Stimulated activated naive CD8-positive, alpha-beta T cell treated with anti-CD3 and anti-CD28 coated beads, Interleukin-15, amount 100 ng/mL, for 72 hours (primary cell): Measurements from ENCODE around the gene MMS19.
"Not testable (repeated sequence)": the region's sequence is repeated elsewhere in the genome, so short reads cannot be mapped to it uniquely, and the experiment has no call there.

Experiments
- ATAC-seq: fragments of 150-1000 bp; cut with Tn5 transposase; 2 replicates; pipeline ENCODE4 v1.10.0; 2021; ENCODE audit warnings: mild to moderate bottlenecking, moderate library complexity
- DNase-seq, 2 donors: peaks; one replicate each; pipeline ENCODE4 v3.0.0; 2021 to 2022
- H3K27ac Mint-ChIP-seq, 2 donors: one replicate each; pipeline ENCODE4 v1.8.0; 2022; ENCODE audit warnings: mild to moderate bottlenecking in 2 of 2, mixed read lengths in 2 of 2, moderate library complexity in 2 of 2
- H3K27me3 Mint-ChIP-seq: one replicate; pipeline ENCODE4 v1.8.0; 2022; ENCODE audit warnings: mixed read lengths
- H3K4me1 Mint-ChIP-seq: one replicate; pipeline ENCODE4 v1.8.0; 2022; ENCODE audit warnings: mild to moderate bottlenecking, mixed read lengths
- H3K4me3 Mint-ChIP-seq, 2 donors: one replicate each; pipeline ENCODE4 v1.8.0; 2022; ENCODE audit warnings: mild to moderate bottlenecking in 2 of 2, mixed read lengths in 2 of 2, moderate library complexity in 1 of 2
- H3K9me3 Mint-ChIP-seq, 2 donors: one replicate each; pipeline ENCODE4 v1.8.0; 2022; ENCODE audit warnings: mixed read lengths in 2 of 2

Gene MMS19

DNA sequence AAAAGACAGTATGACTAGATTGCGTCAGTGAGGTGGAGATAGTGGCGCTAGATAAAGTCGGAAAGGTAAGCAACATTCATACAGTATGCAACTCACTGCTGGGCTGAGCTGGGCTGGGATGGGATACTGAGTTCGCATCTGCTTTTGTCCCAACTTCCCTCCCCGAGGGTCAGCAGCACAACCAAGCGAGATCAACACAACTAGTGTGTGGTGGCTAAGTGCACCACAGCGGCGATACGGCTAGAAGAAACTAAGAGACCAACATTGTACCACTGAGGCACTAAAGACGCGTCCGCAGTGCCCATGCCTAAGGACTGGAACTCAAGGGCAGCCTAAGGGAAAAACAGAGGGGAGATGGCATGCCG lies 52.9 kb downstream of the MMS19 start:
- peak overlapping the region; percentile 98 to 99 for H3K4me3 Mint-ChIP-seq
- DNase-seq (no peak), ATAC-seq (peak; percentile 0)
- H3K9me3 Mint-ChIP-seq, result no peaks in the 10 kb centered on the region
- peak overlapping the region; percentile 90 to 99 for H3K27ac Mint-ChIP-seq
- no peaks in the 10 kb centered on the region for H3K27me3 Mint-ChIP-seq
- H3K4me1 Mint-ChIP-seq, result peaks cover 63% of the 10 kb centered on the region

DNA sequence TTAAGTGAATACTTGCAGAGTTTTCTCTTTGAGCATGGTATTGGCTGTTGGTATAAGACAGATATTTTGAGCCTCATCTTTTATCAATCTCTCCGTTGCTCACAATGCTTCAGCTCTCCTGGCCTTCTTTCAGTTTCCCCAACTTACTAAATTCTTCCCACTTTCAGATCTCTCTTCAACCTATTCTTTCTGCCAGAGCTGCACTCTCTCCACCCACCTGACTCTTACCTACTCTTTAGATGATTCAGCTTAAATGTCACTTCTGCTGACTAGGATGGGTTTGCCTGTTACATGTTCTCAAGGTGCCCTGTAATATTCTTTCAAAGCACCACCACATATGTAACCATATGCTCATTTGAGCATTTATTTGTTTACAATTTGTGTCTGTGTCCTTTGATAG lies 54.0 kb downstream of the MMS19 start:
- Mint-ChIP-seq H3K4me3 (peak overlapping the region; percentile 98 to 99), H3K27ac (peak overlapping the region in 1 of 2 donors; percentile 4), H3K9me3 (no peaks in the 10 kb centered on the region), H3K4me1 (peaks cover 60% of the 10 kb centered on the region), H3K27me3 (no peaks in the 10 kb centered on the region)
- ATAC-seq, result no peak
- DNase-seq, result no peak

DNA sequence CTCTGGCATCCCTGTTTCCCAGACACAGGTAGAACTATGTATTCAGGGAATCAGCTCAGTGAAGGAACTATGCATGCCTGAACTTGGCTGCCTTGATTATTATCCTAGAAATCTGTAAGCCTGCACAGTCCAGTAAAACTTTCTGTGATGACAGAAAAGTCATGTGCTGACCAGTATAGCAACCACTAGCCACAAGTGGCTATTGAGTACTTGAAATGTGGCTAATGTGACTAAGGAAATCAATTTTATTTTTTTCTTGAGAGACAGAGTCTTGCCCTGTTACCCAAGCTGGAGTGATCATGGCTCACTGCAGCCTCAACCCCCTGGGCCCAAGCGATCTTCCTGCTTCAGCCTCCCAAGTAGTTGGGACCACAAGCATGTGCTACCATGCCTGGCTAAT lies 55.9 kb downstream of the MMS19 start:
- DNase-seq (no peak), ATAC-seq (no peak)
- Mint-ChIP-seq H3K27me3 (no peaks in the 10 kb centered on the region), H3K9me3 (no peaks in the 10 kb centered on the region), H3K27ac (no peak overlapping the region), H3K4me3 (no peak overlapping the region), H3K4me1 (peaks cover 42% of the 10 kb centered on the region)

DNA sequence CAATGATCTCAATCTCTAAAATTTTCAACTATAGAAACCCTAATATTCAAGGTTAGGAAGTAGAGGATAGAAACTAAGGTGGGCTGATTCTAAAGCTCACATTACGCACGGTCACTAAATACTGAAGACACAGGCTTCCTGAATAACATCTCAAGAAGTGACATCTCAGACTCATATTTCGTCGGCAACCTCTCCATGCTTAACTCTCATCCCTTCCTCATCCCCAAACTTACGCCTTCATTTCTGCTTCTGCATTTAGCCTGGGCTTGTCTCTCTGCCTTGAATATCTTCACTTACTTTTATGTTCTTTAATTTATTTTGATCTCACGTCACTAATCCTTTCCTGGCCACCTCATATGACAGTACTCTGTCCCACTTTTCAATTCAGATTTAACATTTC lies 63.0 kb downstream of the MMS19 start:
- no peaks in the 10 kb centered on the region for H3K27me3 Mint-ChIP-seq
- H3K27ac Mint-ChIP-seq, result no peak overlapping the region
- H3K9me3 Mint-ChIP-seq, result no peaks in the 10 kb centered on the region
- ATAC-seq (peak; percentile 11), DNase-seq (no peak)
- no peak overlapping the region for H3K4me3 Mint-ChIP-seq
- H3K4me1 Mint-ChIP-seq, result peaks cover 6% of the 10 kb centered on the region

DNA sequence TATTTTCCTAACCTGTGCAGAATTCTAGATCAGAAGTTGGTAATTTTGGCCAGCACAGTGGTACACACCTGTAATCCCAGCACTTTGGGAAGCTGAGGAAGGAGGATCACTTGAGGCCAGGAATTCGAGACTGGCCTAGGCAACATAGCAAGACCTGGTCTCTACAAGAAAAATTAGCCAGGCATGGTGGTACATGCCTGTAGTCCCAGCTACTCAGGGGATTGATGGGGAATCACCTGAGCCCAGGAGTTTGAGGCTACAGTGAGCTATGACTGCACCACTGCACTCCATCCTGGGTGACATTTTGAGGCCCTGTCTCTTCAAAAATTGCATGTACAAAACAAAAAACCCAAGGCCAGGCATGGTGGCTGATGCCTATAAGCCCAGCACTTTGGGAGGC lies 63.7 kb downstream of the MMS19 start:
- H3K4me3 Mint-ChIP-seq, result no peak overlapping the region
- no peaks in the 10 kb centered on the region for H3K9me3 Mint-ChIP-seq
- peak; percentile 63 for ATAC-seq
- DNase-seq, result no peak
- peaks cover 13% of the 10 kb centered on the region for H3K4me1 Mint-ChIP-seq
- no peak overlapping the region for H3K27ac Mint-ChIP-seq
- no peaks in the 10 kb centered on the region for H3K27me3 Mint-ChIP-seq

DNA sequence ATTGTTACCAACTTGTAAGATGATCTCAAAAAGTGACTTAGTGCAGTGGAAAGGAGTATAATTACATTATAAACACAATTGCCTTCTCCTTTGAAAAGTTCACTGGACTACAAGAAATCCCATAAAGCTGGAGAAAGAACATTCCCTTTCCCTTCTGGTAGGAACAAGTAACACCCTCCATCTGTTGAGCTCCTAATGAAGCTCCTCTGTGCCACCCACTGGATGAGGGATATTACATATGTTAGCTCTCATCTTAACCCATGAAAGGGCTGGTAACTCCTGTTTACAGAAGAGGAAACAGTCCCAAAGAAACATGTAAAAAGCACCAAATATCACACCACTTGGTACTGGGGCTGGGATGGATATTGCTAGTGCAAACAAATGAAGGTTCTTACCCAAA lies 64.2 kb downstream of the MMS19 start:
- peak; percentile 27 for ATAC-seq
- Mint-ChIP-seq H3K27me3 (no peaks in the 10 kb centered on the region), H3K9me3 (no peaks in the 10 kb centered on the region), H3K4me3 (no peak overlapping the region), H3K4me1 (peaks cover 18% of the 10 kb centered on the region), H3K27ac (no peak overlapping the region)
- no peak for DNase-seq

DNA sequence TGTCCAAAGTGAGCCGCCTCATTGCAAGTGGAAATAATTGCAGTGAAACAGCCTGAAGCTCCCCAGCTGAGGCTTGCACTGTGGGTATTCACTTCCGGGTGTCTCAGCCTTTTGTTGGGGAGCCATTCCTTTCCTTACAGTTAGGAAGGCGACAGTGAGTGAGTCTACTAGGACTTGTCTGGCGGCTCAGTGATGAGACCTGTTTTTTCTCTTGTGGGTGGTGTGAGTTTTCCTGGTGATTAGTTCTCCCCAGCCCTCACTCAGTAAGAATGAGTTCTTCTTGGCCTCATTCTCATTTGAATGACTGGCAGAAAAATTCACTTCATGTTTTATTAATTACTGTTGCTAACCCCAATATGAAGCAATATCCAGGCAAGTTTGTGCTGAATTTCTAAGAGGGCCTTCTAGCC lies 69.6 kb downstream of the MMS19 start:
- Mint-ChIP-seq H3K4me3 (peak overlapping the region; percentile 78 to 82), H3K4me1 (peaks cover 34% of the 10 kb centered on the region), H3K9me3 (no peaks in the 10 kb centered on the region), H3K27ac (peak overlapping the region; percentile 67 to 93), H3K27me3 (no peaks in the 10 kb centered on the region)
- no peak for DNase-seq
- no peak for ATAC-seq

DNA sequence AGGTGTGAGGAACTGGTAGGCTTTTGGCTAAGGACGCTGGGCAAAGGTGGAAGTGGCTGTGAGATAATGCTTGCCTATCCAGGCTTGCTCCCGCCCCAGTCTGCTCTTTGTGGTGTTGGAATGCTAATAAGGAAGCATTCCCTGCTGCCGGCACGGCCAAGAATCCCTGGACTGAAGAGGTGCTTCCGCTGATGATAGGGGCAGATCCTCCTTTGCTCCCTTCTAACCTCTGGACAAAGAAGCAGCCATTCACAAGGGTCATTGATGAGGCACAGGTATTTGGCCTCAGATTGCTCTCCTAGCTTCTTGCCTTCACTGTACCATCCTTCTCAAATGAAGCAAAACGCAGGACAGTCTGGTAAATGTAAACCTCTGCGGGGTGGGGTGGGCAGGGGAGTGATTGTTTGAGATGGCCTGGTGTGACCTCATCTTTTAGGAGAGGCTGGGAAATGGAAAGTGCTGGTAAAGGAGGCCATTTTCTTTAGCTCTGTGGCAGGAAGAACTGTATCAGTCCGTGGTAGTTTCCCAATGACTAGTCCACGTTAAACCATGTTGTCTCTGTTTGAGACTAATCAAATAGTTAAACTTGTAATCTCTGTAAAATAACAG lies 70.5 kb downstream of the MMS19 start:
- ATAC-seq, result peak; percentile 55
- Mint-ChIP-seq H3K27ac (peak overlapping the region; percentile 92 to 96), H3K4me3 (peak overlapping the region; percentile 78 to 87), H3K4me1 (peaks cover 43% of the 10 kb centered on the region), H3K27me3 (no peaks in the 10 kb centered on the region), H3K9me3 (no peaks in the 10 kb centered on the region)
- DNase-seq, result no peak

DNA sequence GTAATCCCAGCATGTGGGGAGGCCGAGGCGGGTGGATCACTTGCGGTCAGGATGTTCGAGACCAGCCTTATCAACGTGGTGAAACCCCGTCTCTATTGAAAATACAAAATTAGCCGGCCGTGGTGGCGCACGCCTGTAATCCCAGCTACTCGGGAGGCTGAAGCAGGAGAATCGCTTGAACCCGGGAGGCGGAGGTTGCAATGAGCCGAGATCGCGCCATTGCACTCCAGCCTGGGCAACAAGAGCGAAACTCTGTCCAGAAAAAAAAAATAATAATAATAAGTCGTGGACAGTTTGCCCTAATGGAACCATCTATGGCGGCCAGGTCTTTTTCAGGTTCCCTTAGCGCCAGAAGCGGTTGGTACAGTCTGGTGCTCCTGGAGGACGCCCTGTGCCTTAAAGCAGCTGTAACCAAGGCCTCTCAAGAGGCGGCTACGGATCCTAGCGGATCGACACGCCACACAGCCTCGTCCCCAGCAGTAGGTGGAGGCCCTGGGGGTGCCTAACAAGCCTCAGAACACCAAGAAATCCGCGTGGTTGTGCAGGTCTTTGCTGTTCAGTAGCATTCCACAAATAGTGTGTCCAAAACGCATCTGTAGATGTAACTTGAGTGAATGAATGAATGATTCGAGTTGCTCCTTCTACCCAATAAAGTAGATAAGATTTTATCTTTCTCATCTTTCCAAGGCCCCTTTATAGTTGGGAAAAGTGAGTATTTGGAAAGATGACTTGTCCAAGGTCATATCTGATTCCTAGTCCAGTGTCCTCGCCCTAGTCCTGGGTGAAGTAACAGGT lies 71.2 kb downstream of the MMS19 start:
- Mint-ChIP-seq H3K9me3 (no peaks in the 10 kb centered on the region), H3K27ac (peak overlapping the region; percentile 96 to 97), H3K4me1 (peaks cover 49% of the 10 kb centered on the region), H3K4me3 (peak overlapping the region; percentile 78 to 87), H3K27me3 (no peaks in the 10 kb centered on the region)
- DNase-seq (no peak), ATAC-seq (no peak)

DNA sequence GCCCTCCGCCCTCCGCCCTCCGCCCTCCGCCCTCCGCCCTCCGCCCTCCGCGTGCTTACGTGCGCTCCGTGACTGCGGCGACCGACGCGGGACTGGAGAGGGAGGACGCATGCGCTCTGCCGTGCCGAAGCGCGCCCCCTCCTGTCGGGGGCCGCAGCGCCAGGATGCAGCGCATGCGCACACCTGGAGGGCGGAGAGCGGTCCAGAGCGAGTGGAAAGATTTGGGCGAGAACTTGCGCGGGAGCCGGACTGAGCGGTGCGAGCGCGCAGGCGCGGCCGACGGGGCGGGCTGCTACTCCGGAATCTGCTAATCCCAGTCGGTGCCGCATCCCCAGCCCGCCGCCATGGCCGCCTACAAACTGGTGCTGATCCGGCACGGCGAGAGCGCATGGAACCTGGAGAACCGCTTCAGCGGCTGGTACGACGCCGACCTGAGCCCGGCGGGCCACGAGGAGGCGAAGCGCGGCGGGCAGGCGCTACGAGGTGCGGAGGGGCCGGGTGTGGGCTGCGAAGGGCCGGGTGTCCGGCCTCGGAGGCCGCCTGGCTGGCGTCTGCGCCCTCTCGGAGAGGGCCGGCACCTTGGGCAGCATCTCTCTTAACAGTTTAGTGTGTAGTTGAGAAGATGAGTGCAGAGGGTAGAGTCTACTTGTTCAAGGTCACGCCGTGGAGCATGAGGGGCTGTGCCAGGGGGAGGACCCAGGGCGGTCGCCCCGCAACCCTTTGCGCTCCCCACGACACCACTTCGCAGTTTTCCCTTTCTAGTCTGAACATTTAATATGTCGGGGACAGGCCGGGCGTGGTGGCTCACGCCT lies 72.1 kb downstream of the MMS19 start, which contains the start of gene PGAM1:
Gene PGAM1, plus strand, starts transcription at position 228 of the 812 bp plus-strand sequence. Its CDS starts 117 bp downstream, at position 345.
- peak; percentile 86 for ATAC-seq
- Mint-ChIP-seq H3K4me3 (peak within 1 kb of the TSS; percentile 78 to 87), H3K4me1 (peaks cover 57% of the 10 kb centered on the region), H3K27me3 (no peaks in the 10 kb centered on the region), H3K9me3 (no peaks in the 10 kb centered on the region), H3K27ac (peak within 1 kb of the TSS; percentile 96 to 97)
- peak; percentile 98 for DNase-seq

DNA sequence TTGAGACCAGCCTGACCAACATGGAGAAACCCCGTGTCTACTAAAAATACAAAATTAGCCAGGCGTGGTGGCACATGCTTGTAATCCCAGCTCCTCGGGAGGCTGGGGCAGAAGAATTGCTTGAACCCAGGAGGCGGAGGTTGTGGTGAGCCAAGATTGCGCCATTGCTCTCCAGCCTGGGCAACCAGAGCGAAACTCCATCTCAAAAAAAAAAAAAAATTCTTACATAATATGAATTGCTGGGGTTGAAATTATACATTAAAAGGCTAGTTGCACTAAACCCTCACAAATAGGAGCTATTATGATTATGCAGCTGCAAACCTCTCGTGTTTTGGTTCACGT lies 74.5 kb downstream of the MMS19 start:
- H3K27me3 Mint-ChIP-seq, H3K9me3 Mint-ChIP-seq, ATAC-seq, DNase-seq: not testable (repeated sequence)
- H3K27ac Mint-ChIP-seq, result peak overlapping the region; percentile 54 to 95
- H3K4me1 Mint-ChIP-seq, result peaks cover 68% of the 10 kb centered on the region
- peak overlapping the region; percentile 77 to 79 for H3K4me3 Mint-ChIP-seq

DNA sequence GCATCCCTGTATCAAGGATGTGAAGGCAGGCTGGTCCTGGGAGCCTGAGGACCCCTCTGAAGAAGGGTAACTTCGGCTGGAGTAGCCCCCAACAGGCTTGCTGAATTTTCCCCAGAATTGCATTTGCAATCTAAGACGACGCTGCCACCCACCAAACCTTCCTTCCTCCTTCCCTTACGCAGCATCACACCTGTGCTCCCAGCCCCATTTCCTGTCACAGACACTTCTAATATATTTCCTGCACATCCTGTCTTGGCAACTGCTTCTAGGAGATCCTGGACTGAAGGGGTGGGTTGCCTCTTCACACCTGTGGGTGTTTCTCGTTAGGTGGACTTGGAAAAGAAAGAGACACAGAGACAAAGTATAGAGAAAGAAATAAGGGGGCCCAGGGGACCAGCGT lies 81.7 kb downstream of the MMS19 start:
- Mint-ChIP-seq H3K4me1 (peaks cover 92% of the 10 kb centered on the region), H3K4me3 (peak overlapping the region; percentile 7 to 74), H3K9me3 (no peaks in the 10 kb centered on the region), H3K27ac (peak overlapping the region; percentile 76 to 91), H3K27me3 (no peaks in the 10 kb centered on the region)
- ATAC-seq (no peak), DNase-seq (no peak)

DNA sequence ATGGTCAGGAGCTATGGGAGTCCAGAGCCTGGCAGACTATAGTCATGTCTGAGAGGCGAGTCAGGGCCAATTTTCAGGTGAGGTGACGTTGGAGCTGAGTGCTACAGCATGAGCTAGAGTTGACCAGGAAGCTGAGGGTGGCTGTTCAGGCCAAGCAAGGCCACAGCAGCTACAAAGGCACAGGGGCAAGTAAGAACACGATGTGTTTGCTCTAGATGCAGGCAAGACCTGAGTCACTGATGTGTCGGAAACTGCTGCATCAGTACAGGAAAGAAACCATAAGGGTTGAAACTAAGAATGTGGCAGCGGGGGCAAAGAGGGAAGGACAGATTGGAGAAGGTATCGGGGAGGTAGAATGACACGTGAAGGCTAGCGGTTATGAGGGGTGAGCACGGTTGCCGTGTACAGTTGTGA lies 85.3 kb downstream of the MMS19 start:
- peaks cover 59% of the 10 kb centered on the region for H3K4me1 Mint-ChIP-seq
- H3K9me3 Mint-ChIP-seq, result no peaks in the 10 kb centered on the region
- peak; percentile 86 for ATAC-seq

DNA sequence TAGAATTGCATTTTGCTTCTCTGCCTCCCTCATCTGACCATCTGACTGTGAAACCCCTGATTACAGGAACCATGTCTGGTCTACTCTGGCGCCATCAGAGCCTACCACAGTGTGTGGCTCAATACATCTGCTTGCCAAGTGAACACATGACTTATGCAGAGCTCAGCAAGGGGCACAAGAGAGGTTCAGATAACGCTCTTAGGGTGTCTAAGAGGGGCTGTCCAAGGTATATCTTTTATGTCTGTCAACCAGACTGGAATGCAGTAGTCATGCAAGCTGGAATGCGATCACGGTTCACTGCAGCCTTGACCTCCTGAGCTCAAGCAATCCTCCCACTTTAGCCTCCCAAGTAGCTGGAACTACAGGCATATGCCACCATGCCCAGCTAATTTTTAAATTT lies 86.8 kb downstream of the MMS19 start:
- Mint-ChIP-seq H3K4me3 (no peak overlapping the region), H3K4me1 (peaks cover 50% of the 10 kb centered on the region), H3K27ac (no peak overlapping the region), H3K9me3 (no peaks in the 10 kb centered on the region), H3K27me3 (no peaks in the 10 kb centered on the region)
- no peak for DNase-seq
- no peak for ATAC-seq

More for the DNA sequence above, 85.3 kb downstream of the MMS19 start:
- DNase-seq, result peak in 1 of 2 donors; percentile 75
- Mint-ChIP-seq H3K4me3 (peak overlapping the region; percentile 13 to 65), H3K27ac (peak overlapping the region; percentile 8 to 74), H3K27me3 (no peaks in the 10 kb centered on the region)

DNA sequence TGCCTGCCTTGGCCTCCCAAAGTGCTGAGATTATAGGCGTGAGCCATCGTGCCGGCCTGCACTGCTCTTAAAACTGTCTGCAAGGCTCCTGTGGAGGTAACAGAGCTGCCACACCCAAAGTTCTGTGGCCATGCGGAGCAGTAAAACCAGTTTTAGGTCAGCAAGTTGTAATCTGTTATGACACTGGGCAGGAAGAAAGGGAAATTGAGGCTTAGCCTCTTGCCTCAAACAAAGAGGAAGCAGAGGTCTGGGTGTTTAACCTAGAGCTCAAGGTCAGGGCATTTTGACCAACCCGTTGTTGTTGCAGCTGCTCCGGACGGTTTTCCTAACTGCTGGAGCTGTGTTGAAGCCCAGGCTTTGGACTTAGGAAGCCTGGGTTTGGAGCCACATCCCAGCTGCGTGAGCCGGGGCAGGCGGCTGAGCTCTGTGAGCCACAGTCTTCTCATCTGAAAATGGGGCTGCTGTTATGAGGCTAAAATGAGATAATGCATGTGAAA lies 89.7 kb downstream of the MMS19 start:
- Mint-ChIP-seq H3K4me3 (no peak overlapping the region), H3K27ac (no peak overlapping the region), H3K9me3 (no peaks in the 10 kb centered on the region), H3K27me3 (no peaks in the 10 kb centered on the region), H3K4me1 (peaks cover 26% of the 10 kb centered on the region)
- DNase-seq (no peak), ATAC-seq (no peak)
